Neural progenitor cell (in vitro differentiated cells): Measurements from ENCODE around the gene LKAAEAR1. TPM values are rescaled to one million over a fixed set of nuclear protein-coding genes. Genes with fewer than 3 reads are reported as not detected.
A peak's percentile ranks its signal among the peaks of the same experiment; 100 is the strongest.

Experiments used
- DNase-seq: peaks from one replicate; pipeline ENCODE4 v3.0.0-alpha.2; 2016; ENCODE audit warnings: low spot score
- H2AFZ ChIP-seq: fragments of 200-600 bp; sonication (generic); replicated peaks from 2 replicates; pipeline ENCODE4 v1.6.1; 2016; ENCODE audit warnings: antibody characterized with exemption
- H3F3A ChIP-seq: fragments of 200-600 bp; sonication (generic); 2 replicates; pipeline ENCODE4 v1.6.1; 2016; ENCODE audit warnings: antibody characterized with exemption, low read depth
- H3K27ac ChIP-seq: fragments of 200-600 bp; sonication (generic); 2 replicates; pipeline ENCODE4 v1.5.1; 2016; ENCODE audit warnings: mild to moderate bottlenecking
- H3K27me3 ChIP-seq: fragments of 200-600 bp; sonication (generic); 2 replicates; pipeline ENCODE4 v1.6.1; 2016; ENCODE audit warnings: mild to moderate bottlenecking, moderate library complexity
- H3K36me3 ChIP-seq: fragments of 200-600 bp; sonication (generic); 2 replicates; pipeline ENCODE4 v1.5.1; 2016
- H3K4me1 ChIP-seq: fragments of 200-600 bp; sonication (generic); 2 replicates; pipeline ENCODE4 v1.6.1; 2016; ENCODE audit warnings: mixed run types
- H3K4me2 ChIP-seq: fragments of 200-600 bp; sonication (generic); 2 replicates; pipeline ENCODE4 v1.6.1; 2016
- H3K4me3 ChIP-seq: fragments of 200-600 bp; sonication (generic); 2 replicates; pipeline ENCODE4 v1.5.1; 2016
- H3K79me2 ChIP-seq: fragments of 200-600 bp; sonication (generic); 2 replicates; pipeline ENCODE4 v1.6.1; 2016; ENCODE audit warnings: low read depth
- H3K9ac ChIP-seq: fragments of 200-600 bp; sonication (generic); 2 replicates; pipeline ENCODE4 v1.6.1; 2016
- H3K9me3 ChIP-seq: fragments of 200-600 bp; sonication (generic); 2 replicates; pipeline ENCODE4 v1.5.1; 2016; ENCODE audit warnings: low read depth
- H4K20me1 ChIP-seq: fragments of 200-600 bp; sonication (generic); 2 replicates; pipeline ENCODE4 v1.6.1; 2016; ENCODE audit warnings: low read depth
- H3K27ac Mint-ChIP-seq: 3 replicates; pipeline ENCODE4 v1.8.0; 2021; ENCODE audit warnings: mixed read lengths
- H3K27me3 Mint-ChIP-seq: 2 replicates; pipeline ENCODE4 v1.8.0; 2022; ENCODE audit warnings: low read depth, mild to moderate bottlenecking, inconsistent platforms, moderate library complexity, mixed read lengths; ENCODE audit not compliant: insufficient read depth
- H3K36me3 Mint-ChIP-seq: 3 replicates; pipeline ENCODE4 v1.8.0; 2021; ENCODE audit warnings: mixed read lengths
- H3K4me1 Mint-ChIP-seq: 3 replicates; pipeline ENCODE4 v1.8.0; 2021; ENCODE audit warnings: mixed read lengths
- H3K4me3 Mint-ChIP-seq: 3 replicates; pipeline ENCODE4 v1.8.0; 2021; ENCODE audit warnings: mild to moderate bottlenecking, moderate library complexity, mixed read lengths
- H3K9me3 Mint-ChIP-seq: 3 replicates; pipeline ENCODE4 v1.8.0; 2020; ENCODE audit warnings: mixed read lengths
- CTCF ChIP-seq: fragments of 200-600 bp; sonication (generic); IDR thresholded peaks from 2 replicates; pipeline ENCODE4 v1.5.1; 2017; ENCODE audit warnings: antibody characterized with exemption, mild to moderate bottlenecking
- EZH2 ChIP-seq: fragments of 200-600 bp; sonication (generic); IDR thresholded peaks from 2 replicates; pipeline ENCODE4 v1.6.1; 2017; ENCODE audit warnings: antibody characterized with exemption, mild to moderate bottlenecking, moderate library complexity
- EZH2phosphoT487 ChIP-seq: fragments of 200-600 bp; sonication (generic); IDR thresholded peaks from 2 replicates; pipeline ENCODE4 v1.6.1; 2017; ENCODE audit warnings: antibody characterized with exemption
- total RNA-seq: library from RNA; depleted of rRNA; stranded (reverse); fragments of >200 nt; gene quantifications from 2 replicates; pipeline ENCODE4 v1.2.3, GENCODE V29; 2015; ENCODE audit warnings: low replicate concordance

Gene LKAAEAR1
- total RNA-seq, 1 donor from 2014 or later = not detected

DNA sequence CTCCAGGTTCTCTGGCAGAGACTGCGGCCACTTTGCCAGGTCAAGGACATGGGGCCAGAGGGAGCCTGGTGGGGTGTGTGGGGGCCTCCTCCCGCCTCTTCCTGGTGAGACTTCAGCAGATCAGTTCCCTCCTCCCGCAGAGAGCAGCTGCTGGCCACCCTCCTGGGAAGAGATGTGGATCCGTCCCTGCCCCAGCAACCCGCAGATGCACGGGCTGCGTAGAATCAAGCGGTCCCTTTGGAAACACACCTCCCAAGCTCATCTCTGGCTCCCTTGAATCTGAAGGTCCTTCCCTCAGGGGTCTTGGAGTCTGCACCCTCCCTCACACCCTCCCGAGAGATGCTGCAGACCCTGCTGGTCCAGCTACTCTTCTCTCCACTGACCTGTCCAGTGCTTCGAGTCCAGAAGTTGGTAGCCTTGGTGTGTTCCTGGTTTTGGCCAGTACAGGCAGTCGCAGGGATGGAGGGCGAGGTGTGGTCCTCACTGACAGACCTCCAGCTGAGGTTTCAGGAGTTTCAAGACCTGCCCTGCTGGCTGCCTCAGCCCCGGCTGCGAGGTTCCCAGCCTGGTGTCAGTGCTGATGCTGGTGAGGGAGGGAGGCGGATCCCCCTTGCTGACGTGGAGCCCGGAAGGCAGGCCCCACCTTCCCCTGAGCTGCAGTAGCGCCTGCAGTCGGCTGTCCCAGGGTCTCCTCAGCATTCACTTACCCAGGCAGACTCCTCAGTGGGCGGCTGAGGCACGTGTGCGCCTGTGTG lies 23.0 kb upstream of the LKAAEAR1 start, which contains the start of gene NPBWR2:
Gene NPBWR2, minus strand, starts transcription at position 585 of the 755 bp plus-strand sequence. CDS start 734 bp downstream, outside the sequence.
- H3K9me3 ChIP-seq = no peaks in the 10 kb centered on the region
- peaks cover 4% of the 10 kb centered on the region for H3K4me1 ChIP-seq
- peaks cover 24% of the 10 kb centered on the region for H3K27me3 Mint-ChIP-seq
- H3K4me1 Mint-ChIP-seq = peaks cover 12% of the 10 kb centered on the region
- H3K27me3 ChIP-seq = peaks cover 22% of the 10 kb centered on the region
- peak within 1 kb of the TSS; percentile 31 for H3K4me3 Mint-ChIP-seq
- no peaks in the 10 kb centered on the region for H3K79me2 ChIP-seq
- H3K9me3 Mint-ChIP-seq = no peaks in the 10 kb centered on the region
- H3K36me3 ChIP-seq = no peaks in the 10 kb centered on the region
- no peaks in the 10 kb centered on the region for H3F3A ChIP-seq
- no peak within 1 kb of the TSS for H3K9ac ChIP-seq
- peaks cover 9% of the 10 kb centered on the region for H4K20me1 ChIP-seq
- TF ChIP-seq EZH2phosphoT487 = no peak
- TF ChIP-seq EZH2 = no peak
- TF ChIP-seq CTCF = no peak
- H2AFZ ChIP-seq = no peak within 1 kb of the TSS
- H3K4me2 ChIP-seq = no peak within 1 kb of the TSS
- peak; percentile 45 for DNase-seq
- H3K4me3 ChIP-seq = no peak within 1 kb of the TSS
- H3K36me3 Mint-ChIP-seq = no peaks in the 10 kb centered on the region
- no peak within 1 kb of the TSS for H3K27ac Mint-ChIP-seq
- H3K27ac ChIP-seq = no peak within 1 kb of the TSS

DNA sequence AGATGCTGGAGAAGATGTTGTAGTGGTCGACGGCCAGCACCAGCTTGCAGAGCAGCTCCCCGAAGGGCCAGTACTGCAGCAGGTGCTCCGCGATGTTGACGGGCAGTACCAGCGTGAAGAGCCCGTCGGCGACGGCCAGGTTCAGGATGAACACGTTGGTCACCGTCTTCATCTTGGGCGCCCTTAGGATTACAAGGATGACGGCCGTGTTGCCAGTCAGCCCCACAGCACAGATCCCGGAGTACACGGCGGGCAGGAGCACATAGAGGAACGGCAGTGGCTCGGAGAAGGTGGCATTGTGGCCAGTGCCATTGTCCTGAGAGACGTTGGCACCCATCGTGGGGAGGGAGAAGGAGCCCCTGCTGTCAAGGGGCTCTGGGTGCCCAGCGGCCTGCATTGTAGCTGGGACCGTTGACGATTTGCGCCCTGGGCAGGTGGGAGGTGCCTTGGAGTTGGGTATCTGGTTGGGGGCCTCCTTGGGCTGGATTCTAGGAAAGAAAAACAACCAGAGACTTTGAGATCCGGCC lies 22.3 kb upstream of the LKAAEAR1 start:
- TF ChIP-seq EZH2phosphoT487 (no peak), CTCF (no peak), EZH2 (no peak)
- H3K9me3 ChIP-seq = no peaks in the 10 kb centered on the region
- no peak overlapping the region for H3K9ac ChIP-seq
- Mint-ChIP-seq H3K4me3 (no peak overlapping the region), H3K36me3 (no peaks in the 10 kb centered on the region), H3K27me3 (peaks cover 25% of the 10 kb centered on the region), H3K27ac (no peak overlapping the region), H3K9me3 (no peaks in the 10 kb centered on the region), H3K4me1 (peaks cover 13% of the 10 kb centered on the region)
- no peak for DNase-seq
- no peak overlapping the region for H3K27ac ChIP-seq
- H3K4me3 ChIP-seq = no peak overlapping the region
- no peak overlapping the region for H3K4me2 ChIP-seq
- peaks cover 4% of the 10 kb centered on the region for H3K4me1 ChIP-seq
- no peaks in the 10 kb centered on the region for H3K36me3 ChIP-seq
- H2AFZ ChIP-seq = no peak overlapping the region
- H4K20me1 ChIP-seq = peaks cover 9% of the 10 kb centered on the region
- H3K79me2 ChIP-seq = no peaks in the 10 kb centered on the region
- H3K27me3 ChIP-seq = peaks cover 28% of the 10 kb centered on the region
- H3F3A ChIP-seq = no peaks in the 10 kb centered on the region

DNA sequence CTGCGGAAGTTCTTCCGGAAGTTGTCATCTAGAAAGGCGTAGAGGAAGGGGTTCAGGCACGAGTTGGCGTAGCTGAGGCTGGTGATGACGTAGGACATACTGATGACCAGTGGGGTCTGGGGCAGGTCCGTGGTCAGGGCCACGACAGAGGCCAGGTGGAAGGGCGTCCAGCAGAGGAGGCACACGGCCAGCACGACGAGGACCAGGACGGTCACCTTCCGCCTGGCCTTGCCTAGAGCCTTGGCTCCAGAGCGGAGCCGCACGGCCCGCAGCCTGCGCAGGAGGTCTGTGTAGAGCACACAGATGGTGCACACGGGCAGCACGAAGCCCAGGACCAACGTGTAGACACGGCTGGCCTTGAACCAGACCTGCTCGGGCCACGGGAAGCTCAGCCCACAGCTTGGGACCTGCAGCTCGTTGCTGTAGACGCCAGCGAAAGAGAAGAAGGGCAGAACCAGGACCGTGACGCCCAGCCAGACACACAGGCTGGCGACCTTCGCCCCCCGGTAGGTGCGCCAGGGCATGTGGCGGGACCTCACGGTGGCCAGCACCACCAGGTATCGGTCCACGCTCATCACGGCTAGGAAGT lies 21.7 kb upstream of the LKAAEAR1 start:
- Mint-ChIP-seq H3K27ac (no peak overlapping the region), H3K4me3 (no peak overlapping the region), H3K9me3 (no peaks in the 10 kb centered on the region), H3K27me3 (peaks cover 30% of the 10 kb centered on the region), H3K4me1 (peaks cover 15% of the 10 kb centered on the region), H3K36me3 (no peaks in the 10 kb centered on the region)
- DNase-seq = no peak
- Histone ChIP-seq H4K20me1 (peaks cover 9% of the 10 kb centered on the region), H3K9me3 (no peaks in the 10 kb centered on the region), H3F3A (no peaks in the 10 kb centered on the region), H2AFZ (no peak overlapping the region), H3K4me1 (peaks cover 4% of the 10 kb centered on the region), H3K27ac (no peak overlapping the region), H3K9ac (no peak overlapping the region), H3K4me3 (no peak overlapping the region), H3K36me3 (no peaks in the 10 kb centered on the region), H3K4me2 (no peak overlapping the region), H3K79me2 (no peaks in the 10 kb centered on the region), H3K27me3 (peaks cover 34% of the 10 kb centered on the region)
- TF ChIP-seq EZH2phosphoT487 = no peak
- TF ChIP-seq EZH2 = no peak
- TF ChIP-seq CTCF = no peak
